CD4-positive, alpha-beta T cell (primary cell): ENCODE measurements around the gene KIRREL2. TPM values are rescaled to one million over a fixed set of nuclear protein-coding genes. Genes with fewer than 3 reads are reported as not detected.

Experiments used
- ATAC-seq: fragments of 200-7000 bp; cut with Tn5 transposase; one replicate; pipeline ENCODE4 v1.10.0; 2022; ENCODE audit warnings: mild to moderate bottlenecking; ENCODE audit not compliant: poor library complexity
- CTCF ChIA-PET: fragments of 350-600 bp; sonication (Branson Sonifier 250); formaldehyde crosslinking; loops from one replicate; lab custom pipeline; 2021; ENCODE audit warnings: antibody characterized with exemption, inconsistent platforms; lab: Charles Lee
- POLR2A ChIA-PET: fragments of 350-600 bp; sonication (Branson Sonifier 250); formaldehyde crosslinking; loops from one replicate; lab custom pipeline; 2021; ENCODE audit warnings: antibody characterized with exemption, inconsistent platforms; lab: Charles Lee
- DNase-seq, 14 experiments: peaks; one replicate each; pipeline ENCODE4 v3.0.0-alpha.2; 2013 to 2020; ENCODE audit warnings: mixed read lengths in 2 of 14
- H3K27ac ChIP-seq, 2 donors: one replicate each; pipeline versions ENCODE4 v1.5.1 to v1.7.0; 2013; ENCODE audit warnings: low read length in 2 of 2, low read depth in 1 of 2, mild to moderate bottlenecking in 1 of 2
- H3K27me3 ChIP-seq, 2 experiments: 1 replicate in 1 of 2; 2 replicates in 1 of 2; pipeline versions ENCODE4 v1.6.1 to v1.7.0; 2013; ENCODE audit warnings: low read length in 2 of 2, control low read depth in 1 of 2, mild to moderate bottlenecking in 1 of 2, moderate library complexity in 1 of 2; ENCODE audit not compliant: insufficient read depth in 2 of 2, control insufficient read depth in 1 of 2
- H3K36me3 ChIP-seq: one replicate; pipeline ENCODE4 v1.6.1; 2013; ENCODE audit warnings: low read length, control low read depth; ENCODE audit not compliant: insufficient read depth
- H3K4me1 ChIP-seq: one replicate; pipeline ENCODE4 v1.6.1; 2013; ENCODE audit warnings: low read length, control low read depth; ENCODE audit not compliant: insufficient read depth
- H3K4me3 ChIP-seq: one replicate; pipeline ENCODE4 v1.5.1; 2013; ENCODE audit warnings: mild to moderate bottlenecking, low read length, moderate library complexity
- H3K9me3 ChIP-seq, 2 experiments: 1 replicate in 1 of 2; 2 replicates in 1 of 2; pipeline versions ENCODE4 v1.6.1 to v1.7.0; 2013; ENCODE audit warnings: low read length in 2 of 2, mild to moderate bottlenecking in 2 of 2, control low read depth in 1 of 2, moderate library complexity in 1 of 2; ENCODE audit not compliant: control insufficient read depth in 1 of 2, insufficient read depth in 1 of 2
- H3K27ac Mint-ChIP-seq: one replicate; pipeline ENCODE4 v1.8.0; 2020; ENCODE audit warnings: mixed read lengths
- H3K27me3 Mint-ChIP-seq: one replicate; pipeline ENCODE4 v1.8.0; 2021; ENCODE audit warnings: mixed read lengths
- H3K36me3 Mint-ChIP-seq: one replicate; pipeline ENCODE4 v1.8.0; 2021; ENCODE audit warnings: low read depth, mixed read lengths
- H3K4me1 Mint-ChIP-seq: one replicate; pipeline ENCODE4 v1.8.0; 2021; ENCODE audit warnings: low read depth, mixed read lengths
- H3K4me3 Mint-ChIP-seq: one replicate; pipeline ENCODE4 v1.8.0; 2020; ENCODE audit warnings: mild to moderate bottlenecking, mixed read lengths
- H3K9me3 Mint-ChIP-seq: one replicate; pipeline ENCODE4 v1.8.0; 2020; ENCODE audit warnings: mixed read lengths
- CTCF ChIP-seq: fragments of 200-600 bp; IDR thresholded peaks from one replicate; pipeline ENCODE4 v1.8.0; 2022; ENCODE audit warnings: antibody characterized with exemption, mild to moderate bottlenecking
- intact Hi-C, 2 experiments: fragments of 100-400 bp; cut with DNase I in 1 of 2; cut with micrococcal nuclease in 1 of 2; formaldehyde crosslinking; loops; one replicate each; pipeline versions ENCODE4 v1.15.1 to v1.9.0; 2023 to 2025; cut with DNase I, micrococcal nuclease
- total RNA-seq, 174 experiments: library from RNA in 2 of 174; stranded (reverse) in 2 of 174; gene quantifications; one replicate each; pipeline ENCODE4 v1.2.3 and lab custom pipeline; 2021 to 2026

Gene KIRREL2
- total RNA-seq, 2 experiments from 2014 or later: 0.14 TPM; not detected in 1

GRCh38 chr19:35882114-35882832 lies 25.6 kb downstream of the KIRREL2 start:
- Mint-ChIP-seq H3K4me3 (no peak overlapping the region), H3K4me1 (peaks cover 14% of the 10 kb centered on the region), H3K9me3 (no peaks in the 10 kb centered on the region), H3K27ac (no peak overlapping the region), H3K27me3 (peaks cover 32% of the 10 kb centered on the region), H3K36me3 (peaks cover 14% of the 10 kb centered on the region)
- H3K36me3 ChIP-seq: peaks cover 6% of the 10 kb centered on the region
- POLR2A ChIA-PET: interaction anchor here (1.0 to 3.3 kb wide), 7 partner anchors 11 to 71 kb away, joined by 3 to 33 read pairs (median 5); no protein-coding TSS in a partner anchor
- ATAC-seq: peak; percentile 87
- intact Hi-C loops: loop anchor here (1.0 to 2.0 kb wide), 4 partner anchors 14 to 189 kb away; no protein-coding TSS in a partner anchor
- CTCF ChIA-PET: interaction anchor here (0.8 to 3.4 kb wide), 10 partner anchors 10 to 77 kb away, joined by 3 to 44 read pairs (median 4); partner anchors contain the start of gene NFKBID
- H3K4me3 ChIP-seq: no peak overlapping the region
- peak; percentile 77 for TF ChIP-seq CTCF
- peaks cover 12% of the 10 kb centered on the region for H3K4me1 ChIP-seq
- DNase-seq: peak in 6 of 14 experiments; percentile 27 to 87 (median 72)
- peaks cover 15 to 18% of the 10 kb centered on the region in 2 experiments for H3K27me3 ChIP-seq
- H3K27ac ChIP-seq: no peak overlapping the region
- H3K9me3 ChIP-seq: peaks cover 0 to 6% of the 10 kb centered on the region in 2 experiments

- peaks cover 19% of the 10 kb centered on the region for H3K36me3 ChIP-seq
- CTCF ChIA-PET: interaction anchor here (1.7 to 3.4 kb wide), 2 partner anchors 48 to 75 kb away, joined by 5 to 44 read pairs; no protein-coding TSS in a partner anchor
- Mint-ChIP-seq H3K27ac (peak overlapping the region; percentile 33), H3K9me3 (no peaks in the 10 kb centered on the region), H3K27me3 (peaks cover 17% of the 10 kb centered on the region), H3K4me1 (peaks cover 14% of the 10 kb centered on the region), H3K4me3 (no peak overlapping the region), H3K36me3 (peaks cover 29% of the 10 kb centered on the region)
- DNase-seq (no peak), ATAC-seq (no peak)
- no peak for TF ChIP-seq CTCF
- H3K27ac ChIP-seq: no peak overlapping the region
- no peak overlapping the region for H3K4me3 ChIP-seq
- intact Hi-C loops: loop anchor here in 1 of 2 experiments (2.0 kb wide), 1 partner anchor 191 kb away; no protein-coding TSS in a partner anchor
- H3K27me3 ChIP-seq: peaks cover 12 to 15% of the 10 kb centered on the region in 2 experiments
- H3K4me1 ChIP-seq: peaks cover 12% of the 10 kb centered on the region
- H3K9me3 ChIP-seq: peaks cover 0 to 6% of the 10 kb centered on the region in 2 experiments
- POLR2A ChIA-PET: interaction anchor here (0.6 to 3.3 kb wide), 4 partner anchors 15 to 48 kb away, joined by 3 to 33 read pairs (median 4); no protein-coding TSS in a partner anchor
These were observed 27.2 kb downstream of the KIRREL2 start for GRCh38 chr19:35883882-35884281.

GRCh38 chr19:35885225-35885738 lies 28.6 kb downstream of the KIRREL2 start:
- TF ChIP-seq CTCF: no peak

More at GRCh38 chr19:35885225-35885738, 28.6 kb downstream of the KIRREL2 start:
- peaks cover 0 to under 1% of the 10 kb centered on the region in 2 experiments for H3K27me3 ChIP-seq
- ATAC-seq (no peak), DNase-seq (no peak)
- peaks cover 4% of the 10 kb centered on the region for H3K27me3 Mint-ChIP-seq
- H3K4me3 ChIP-seq: no peak overlapping the region
- H3K27ac Mint-ChIP-seq: no peak overlapping the region
- no peaks in the 10 kb centered on the region for H3K9me3 ChIP-seq
- H3K4me3 Mint-ChIP-seq: no peak overlapping the region
- ChIA-PET POLR2A (interaction anchor here (0.9 to 1.0 kb wide), 2 partner anchors 27 to 46 kb away, joined by 3 read pairs; no protein-coding TSS in a partner anchor), CTCF (no interaction called here)
- peaks cover 33% of the 10 kb centered on the region for H3K36me3 ChIP-seq
- H3K27ac ChIP-seq: no peak overlapping the region
- H3K36me3 Mint-ChIP-seq: peaks cover 43% of the 10 kb centered on the region
- H3K4me1 ChIP-seq: peaks cover 4% of the 10 kb centered on the region
- no peaks in the 10 kb centered on the region for H3K9me3 Mint-ChIP-seq
- intact Hi-C loops: no loop called here
- peaks cover 9% of the 10 kb centered on the region for H3K4me1 Mint-ChIP-seq
